Fibroblast of the conjunctiva (primary cell): ENCODE results near the gene DNAJC27.

Experiments
- DNase-seq: peaks from one replicate; pipeline ENCODE4 v3.0.0-alpha.2; 2010; ENCODE audit warnings: low read depth

DNAJC27 gene

GRCh38 chr2:24925815-24926214, 45.9 kb downstream of the DNAJC27 start:
- no peak for DNase-seq

GRCh38 chr2:24924732-24925131, 47.0 kb downstream of the DNAJC27 start:
- no peak for DNase-seq

DNA sequence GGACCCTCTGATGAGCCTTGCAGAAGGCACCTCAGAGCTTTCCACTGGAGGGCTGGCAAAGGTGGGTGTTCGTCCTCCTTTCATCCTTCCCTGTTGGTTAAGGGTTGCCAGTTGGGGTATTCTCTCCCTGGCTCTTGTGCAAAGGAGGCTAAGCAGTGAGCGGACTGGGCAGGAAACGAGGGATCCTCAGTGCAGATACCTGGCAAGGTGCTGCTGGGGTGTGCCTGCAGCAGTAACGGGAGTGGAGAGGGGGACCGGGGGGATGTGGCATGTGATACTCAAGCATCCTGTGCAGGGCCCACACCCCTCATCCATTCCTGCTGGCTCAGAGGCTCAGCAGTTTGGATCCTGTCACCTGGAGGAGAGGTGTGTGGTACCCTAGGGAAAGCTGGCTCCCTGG, 47.5 kb downstream of the DNAJC27 start:
- DNase-seq, result no peak

GRCh38 chr2:24923106-24923505, 48.6 kb downstream of the DNAJC27 start:
- no peak for DNase-seq

GRCh38 chr2:24922556-24922955, 49.2 kb downstream of the DNAJC27 start:
- no peak for DNase-seq

DNA sequence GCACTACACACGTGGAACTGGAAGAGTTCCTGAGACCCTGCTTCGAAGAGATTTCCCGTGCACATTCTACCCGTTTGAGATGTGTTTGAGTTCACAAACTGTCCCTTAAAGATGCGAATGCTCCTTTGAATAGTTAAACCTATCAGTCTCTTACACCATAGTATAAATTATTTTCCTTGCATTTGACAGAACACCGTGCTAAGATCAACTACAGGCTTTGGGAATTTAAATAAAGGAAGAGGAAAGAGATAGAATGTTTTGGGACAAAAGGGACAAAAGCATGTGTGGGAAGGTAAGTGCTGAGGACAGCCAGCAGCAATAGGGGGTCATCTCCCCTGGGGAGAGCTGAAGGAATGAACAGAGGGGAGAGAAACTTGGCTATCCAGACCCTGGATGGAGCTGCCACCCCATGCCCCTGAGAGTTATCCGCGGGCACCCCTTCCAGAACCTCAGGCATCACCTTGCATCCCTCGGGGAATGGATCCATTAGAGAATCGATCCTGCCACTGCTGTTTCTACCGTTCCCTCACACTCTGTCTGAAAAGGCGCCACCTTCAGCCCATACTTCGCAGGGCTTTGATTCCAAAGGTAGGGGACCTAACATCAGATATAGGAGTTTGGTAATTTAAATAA, 50.8 kb downstream of the DNAJC27 start:
- no peak for DNase-seq

- DNase-seq, result no peak
Measured at GRCh38 chr2:24920098-24920808, 51.5 kb downstream of the DNAJC27 start, which contains the start of gene ADCY3. ADCY3 (minus strand) TSS chr2:24920237; CDS start chr2:24918987, 1,250 bp downstream.

DNA sequence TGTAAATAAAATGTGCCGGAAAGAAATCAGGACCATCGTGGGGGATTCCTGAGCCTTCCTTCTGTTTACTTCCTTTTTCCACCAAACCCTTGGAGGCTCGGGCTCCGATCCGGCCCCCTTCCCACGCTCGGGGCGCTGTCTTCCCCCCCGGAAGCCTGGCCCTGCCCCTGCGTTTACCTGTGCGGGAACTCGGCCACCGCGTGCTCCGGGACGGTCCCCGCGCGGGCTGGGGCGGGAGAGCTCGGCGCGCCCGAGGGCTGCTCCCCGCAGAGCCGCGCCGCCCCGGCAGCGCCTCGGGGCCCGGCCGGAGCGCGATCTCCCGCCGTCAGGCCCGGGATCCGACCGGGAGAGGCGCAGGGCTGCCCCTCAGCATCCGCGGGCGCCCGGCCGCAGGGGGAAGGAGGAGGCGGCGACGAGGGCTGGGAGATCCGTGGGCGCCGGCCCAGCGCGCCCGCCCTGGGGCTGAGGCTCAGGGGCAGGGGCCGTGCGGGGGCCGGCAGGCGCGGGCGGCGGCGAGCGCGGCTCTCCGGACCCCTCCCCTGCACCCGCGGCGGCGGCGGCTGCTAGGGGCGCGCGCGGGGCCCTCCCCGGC, 52.2 kb downstream of the DNAJC27 start:
- DNase-seq, result no peak

- no peak for DNase-seq
Measured at GRCh38 chr2:24919037-24919505, 52.7 kb downstream of the DNAJC27 start.

DNA sequence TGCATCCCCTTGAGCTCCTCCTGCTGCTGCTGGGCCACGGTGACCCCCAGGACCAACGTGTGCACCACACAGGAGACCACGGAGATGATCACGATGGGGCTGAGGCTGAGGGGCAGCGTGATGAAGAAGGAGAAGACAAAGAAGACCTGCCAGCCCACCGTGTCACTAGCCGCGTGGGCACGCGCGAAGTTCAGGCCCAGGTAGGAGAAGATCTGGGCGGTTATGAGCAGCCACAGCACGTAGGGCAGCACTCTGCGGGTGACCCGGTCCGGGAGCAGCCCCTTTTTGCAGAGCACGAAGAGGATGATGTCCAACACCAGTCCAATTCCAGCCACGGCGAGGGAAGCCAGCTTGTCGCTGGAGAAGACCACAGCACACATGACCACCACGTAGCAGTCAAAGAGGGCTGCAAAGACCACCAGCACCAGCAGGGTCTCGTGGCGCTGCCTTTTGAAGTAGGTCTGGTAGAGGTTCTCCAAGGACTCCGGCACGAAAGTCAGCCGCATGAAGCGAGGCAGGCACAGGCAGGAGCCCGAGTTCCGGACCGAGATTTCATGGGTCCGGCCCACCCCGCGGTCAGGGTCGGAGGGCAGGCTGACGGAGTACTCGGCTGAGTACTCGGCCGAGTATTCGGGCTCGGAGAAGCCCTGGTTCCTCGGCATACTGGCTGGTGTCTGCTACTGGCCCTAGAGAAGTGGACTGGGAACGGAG, 53.3 kb downstream of the DNAJC27 start:
- no peak for DNase-seq

DNA sequence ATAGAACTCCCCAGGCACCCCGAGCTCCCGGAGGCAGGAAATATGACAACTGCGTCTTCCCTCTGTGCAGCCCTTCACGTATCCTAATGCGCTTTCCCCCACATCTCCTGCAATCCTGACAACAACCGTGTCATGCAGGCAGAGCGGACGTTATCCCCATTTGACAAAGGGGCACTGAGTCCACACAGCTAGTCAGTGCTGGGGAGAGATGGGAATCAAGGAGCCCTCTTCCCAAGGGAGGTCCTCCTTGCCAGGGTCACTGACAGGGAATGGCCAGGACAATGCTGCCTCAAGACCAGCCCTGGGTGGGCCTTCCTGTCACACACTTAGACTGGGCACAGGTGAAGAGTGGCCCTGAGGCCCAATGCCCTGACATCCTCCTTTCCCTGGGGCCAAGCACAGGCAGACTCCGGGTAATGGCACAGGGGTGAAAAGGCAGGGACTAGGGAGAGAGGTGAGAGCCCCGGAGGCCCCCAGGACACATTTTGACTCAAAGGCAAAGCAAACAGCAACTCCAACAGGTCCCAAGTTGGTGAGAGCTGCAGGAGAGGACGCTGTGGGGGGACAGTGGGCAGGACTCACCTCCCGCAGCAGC, 53.9 kb downstream of the DNAJC27 start:
- DNase-seq, result no peak

- no peak for DNase-seq
Measured at GRCh38 chr2:24917086-24917485, 54.7 kb downstream of the DNAJC27 start.

- no peak for DNase-seq
Measured at GRCh38 chr2:24915796-24916195, 56.0 kb downstream of the DNAJC27 start.

GRCh38 chr2:24915175-24915574, 56.6 kb downstream of the DNAJC27 start:
- DNase-seq, result no peak

- DNase-seq, result no peak
Measured at GRCh38 chr2:24914713-24915112, 57.0 kb downstream of the DNAJC27 start.

- no peak for DNase-seq
Measured at GRCh38 chr2:24913911-24914310, 57.8 kb downstream of the DNAJC27 start.

DNA sequence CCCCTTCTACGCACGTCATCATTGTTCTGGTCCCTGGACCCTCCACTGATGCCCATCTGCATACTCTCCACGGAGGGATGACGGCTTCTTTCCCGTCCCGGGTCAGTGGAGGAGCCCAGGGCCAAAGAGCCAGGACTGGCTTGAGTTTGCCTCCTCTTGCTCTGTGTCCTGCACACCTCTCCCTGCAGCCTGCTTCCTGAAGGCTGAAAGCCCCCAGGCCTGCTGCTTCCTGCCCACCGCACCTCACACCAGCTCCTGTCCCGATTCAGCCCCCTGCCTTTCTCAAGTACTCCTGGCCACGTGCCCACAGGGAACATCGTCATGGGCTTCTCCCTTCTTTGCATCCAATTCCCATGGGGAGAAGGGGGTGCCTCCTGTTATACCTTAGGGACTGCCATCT, 58.8 kb downstream of the DNAJC27 start:
- no peak for DNase-seq

DNA sequence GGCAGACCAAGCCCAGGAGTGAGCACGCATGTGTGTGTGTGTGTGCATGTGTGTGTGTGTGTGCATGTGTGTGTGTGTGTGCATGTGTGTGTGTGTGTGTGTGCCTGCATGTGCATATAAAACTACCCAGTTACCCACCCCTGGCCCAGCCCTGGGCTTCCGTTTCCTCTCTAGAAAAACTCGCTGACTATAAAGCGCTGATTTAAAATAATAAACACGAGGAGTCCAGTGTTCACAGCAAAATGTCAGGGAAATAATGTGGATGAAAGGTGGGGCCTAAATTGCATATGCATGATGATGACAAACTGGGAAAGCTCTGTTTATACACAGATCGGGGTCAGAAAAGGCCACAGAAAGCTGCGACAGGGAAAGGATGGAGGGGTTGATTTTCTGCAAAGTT, 59.2 kb downstream of the DNAJC27 start:
- no peak for DNase-seq

GRCh38 chr2:24910245-24910644, 61.5 kb downstream of the DNAJC27 start:
- no peak for DNase-seq

DNA sequence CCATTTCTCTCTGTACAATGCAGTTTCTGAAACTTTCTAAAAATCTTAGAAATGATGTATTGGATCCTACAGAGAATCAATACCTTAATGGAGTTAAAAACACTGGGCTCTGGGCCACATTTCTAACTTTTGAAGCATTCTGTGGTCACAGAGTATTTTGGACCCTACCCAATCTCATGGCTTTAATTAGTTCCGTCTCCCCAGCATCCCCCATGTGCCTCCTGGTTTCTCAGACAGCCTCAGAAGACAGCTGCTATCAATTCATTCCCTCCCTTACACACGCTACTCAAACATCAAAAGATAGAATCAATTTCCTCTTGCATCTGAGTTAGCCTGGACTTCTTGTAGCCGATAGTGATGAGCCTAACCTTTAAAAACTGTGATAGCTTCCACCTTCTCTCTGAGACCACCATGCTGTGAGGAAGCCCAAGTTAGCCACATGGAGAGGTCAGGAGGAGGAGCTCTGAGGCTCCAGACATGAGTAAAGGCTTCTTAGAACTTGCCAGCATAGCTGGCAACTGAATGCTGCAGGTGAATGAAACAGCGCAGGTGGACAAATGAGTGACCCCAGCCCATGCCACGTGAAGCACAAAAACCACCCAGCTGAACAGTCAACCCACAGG, 62.1 kb downstream of the DNAJC27 start:
- DNase-seq, result peak; percentile 63

DNA sequence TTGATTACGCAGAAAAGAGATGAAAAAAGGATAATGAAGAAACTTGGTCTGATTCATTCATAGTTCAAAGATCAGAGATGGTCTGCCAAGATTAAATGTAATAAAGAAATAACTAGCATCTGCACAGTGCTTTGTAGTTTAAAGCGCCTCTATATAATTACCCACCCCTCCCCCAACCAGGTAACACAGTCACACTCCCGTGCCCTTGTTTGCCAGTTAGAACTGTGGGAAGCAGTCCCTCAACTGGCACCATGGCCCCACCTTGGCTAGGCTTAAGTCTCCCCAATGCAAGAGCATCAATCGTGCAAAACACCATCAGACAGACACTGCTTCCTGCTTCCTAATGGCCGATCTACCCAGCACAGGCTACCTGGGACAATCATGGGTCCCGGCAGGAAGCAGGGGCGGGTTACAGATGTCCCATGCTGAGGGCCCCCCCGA, 63.3 kb downstream of the DNAJC27 start:
- no peak for DNase-seq

DNA sequence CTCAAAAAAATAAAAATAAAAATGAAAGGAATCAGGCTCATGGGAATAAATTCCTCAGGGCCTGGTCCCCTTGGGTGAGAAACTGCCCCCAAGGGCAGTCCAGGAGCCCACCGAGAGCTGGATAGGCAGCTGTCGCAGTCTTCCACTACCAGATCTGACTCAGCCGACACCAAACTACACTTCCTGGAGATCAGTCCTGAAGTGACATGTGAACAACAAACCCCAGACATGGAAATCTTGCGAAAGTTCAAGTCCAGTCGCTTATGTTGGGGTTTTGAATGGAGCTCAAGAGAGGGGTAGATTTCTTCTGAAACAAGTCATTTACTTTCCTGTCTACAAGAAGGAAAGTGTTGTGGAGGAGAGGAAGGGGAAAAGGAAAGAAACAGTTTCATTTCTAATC, 64.6 kb downstream of the DNAJC27 start:
- DNase-seq, result no peak
